MM.1S (cell line): Measurements from ENCODE around the gene G3BP1.

Experiments used
- CTCF ChIP-seq: fragments of 300-600 bp; sonication (generic); IDR thresholded peaks from 2 replicates; pipeline ENCODE4 v1.5.1; 2016; ENCODE audit warnings: antibody characterized with exemption, low read length, mixed read lengths
- EZH2 ChIP-seq: fragments of 300-600 bp; sonication (generic); optimal IDR thresholded peaks from 2 replicates; pipeline ENCODE3; 2017; ENCODE audit warnings: low read depth, mild to moderate bottlenecking, antibody characterized with exemption, low read length, mixed read lengths
- EZH2phosphoT487 ChIP-seq: fragments of 300-600 bp; sonication (generic); IDR thresholded peaks from 2 replicates; pipeline ENCODE4 v1.6.1; 2018; ENCODE audit warnings: antibody characterized with exemption, low read length

DNA sequence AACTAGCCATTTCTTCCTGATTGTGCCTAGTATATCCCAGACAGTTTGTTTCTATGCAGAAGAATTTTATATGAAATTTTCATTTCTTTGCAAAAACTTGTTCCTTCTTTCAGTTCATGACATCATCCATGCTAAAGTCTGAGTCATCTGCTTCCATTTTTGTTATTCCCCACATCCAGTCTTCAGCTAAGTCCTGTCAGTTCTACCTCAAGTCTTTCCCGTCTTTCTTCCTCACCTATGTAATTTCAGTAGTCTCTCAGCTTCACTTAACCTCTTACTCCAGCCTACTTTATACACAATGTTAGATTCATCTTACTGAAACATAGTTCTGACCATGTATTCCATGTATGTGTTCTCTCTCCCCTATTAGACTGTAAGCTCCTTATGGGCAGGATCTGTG is 39.1 kb downstream of the G3BP1 start:
- TF ChIP-seq CTCF = no peak
- no peak for TF ChIP-seq EZH2
- TF ChIP-seq EZH2phosphoT487 = no peak
